SU-DHL-6 (cell line): ENCODE measurements around the gene KSR2.

Experiments used
- CTCF ChIP-seq: fragments of 200-600 bp; sonication (generic); IDR thresholded peaks from one replicate; pipeline ENCODE4 v1.5.1; 2017; ENCODE audit warnings: antibody characterized with exemption, mild to moderate bottlenecking, low read length, moderate library complexity; ENCODE audit not compliant: insufficient read depth, poor library complexity, severe bottlenecking
- EZH2phosphoT487 ChIP-seq: fragments of 200-600 bp; sonication (generic), shearing (Covaris generic); conservative IDR thresholded peaks from 2 replicates; pipeline ENCODE4 v1.6.1; 2018; ENCODE audit warnings: mild to moderate bottlenecking, antibody characterized with exemption, low read length, moderate library complexity, mixed read lengths

- no peak for TF ChIP-seq CTCF
- TF ChIP-seq EZH2phosphoT487, result no peak
Observed at GRCh38 chr12:117897372-117898161, 71.2 kb downstream of the KSR2 start.
